GM12878 (cell line): ENCODE results near the gene DGKI. TPM values are rescaled to one million over a fixed set of nuclear protein-coding genes. Genes with fewer than 3 reads are reported as not detected.
A peak's percentile ranks its signal among the peaks of the same experiment; 100 is the strongest.

ENCODE experiments used
- ATAC-seq: fragments of 200-7000 bp; cut with Tn5 transposase; 3 replicates; pipeline ENCODE4 v1.9.1; 2020; ENCODE audit warnings: mild to moderate bottlenecking, moderate library complexity
- BruUV-seq: library from RNA; stranded (reverse); fragments of 400-500 nt; replicated peaks from 2 replicates; lab custom pipeline; 2021; lab: Mats Ljungman, UMichigan
- CTCF ChIA-PET: fragments of 300-600 bp; sonication (Branson Sonifier 250); formaldehyde crosslinking; extraction: SDS; loops from one replicate; lab custom pipeline; 2021; ENCODE audit warnings: inconsistent platforms; lab: Yijun Ruan, JAX
- POLR2A ChIA-PET: fragments of 350-600 bp; formaldehyde crosslinking; extraction: SDS; loops from one replicate; lab custom pipeline; 2021; ENCODE audit warnings: inconsistent platforms; lab: Charles Lee
- RAD21 ChIA-PET: fragments of 300-600 bp; sonication (Branson Sonifier 250); formaldehyde crosslinking; loops from one replicate; lab custom pipeline; 2023; ENCODE audit warnings: antibody characterized with exemption; ENCODE audit not compliant: unreplicated experiment; lab: Charles Lee
- SMC1A ChIA-PET: fragments of 300-600 bp; sonication (Branson Sonifier 250); formaldehyde crosslinking; loops from one replicate; lab custom pipeline; 2023; ENCODE audit not compliant: unreplicated experiment, uncharacterized antibody; lab: Charles Lee
- DNase-seq: peaks from one replicate; pipeline ENCODE4 v3.0.0-alpha.2; 2011; ENCODE audit warnings: low read depth, low spot score
- FAIRE-seq: peaks from 3 replicates; lab custom pipeline; 2011; peaks lifted over from hg19 to GRCh38; lab: Jason Lieb, UNC
- H2AFZ ChIP-seq: 2 replicates; pipeline ENCODE4 v1.6.0; 2011; ENCODE audit warnings: low read depth, low read length, control low read depth; ENCODE audit not compliant: control insufficient read depth
- H3K27ac ChIP-seq: 2 replicates; pipeline ENCODE4 v1.5.1; 2011; ENCODE audit warnings: control low read depth; ENCODE audit not compliant: control insufficient read depth, insufficient read depth
- H3K27me3 ChIP-seq, 2 experiments: replicated peaks in 1 of 2; 2 replicates each; pipeline versions ENCODE4 v1.6.0 to v1.6.1; 2011; ENCODE audit warnings: low read length in 1 of 2; ENCODE audit not compliant: control insufficient read depth in 2 of 2, insufficient read depth in 2 of 2
- H3K36me3 ChIP-seq, 2 experiments: 2 replicates each; pipeline ENCODE4 v1.5.1; 2011; ENCODE audit warnings: low read length in 1 of 2; ENCODE audit not compliant: control insufficient read depth in 2 of 2, insufficient read depth in 2 of 2
- H3K4me1 ChIP-seq: 2 replicates; pipeline ENCODE4 v1.6.1; 2011; ENCODE audit warnings: mild to moderate bottlenecking, low read length, moderate library complexity, mixed read lengths; ENCODE audit not compliant: control insufficient read depth, insufficient read depth
- H3K4me2 ChIP-seq: 2 replicates; pipeline ENCODE4 v1.6.0; 2011; ENCODE audit warnings: control low read depth; ENCODE audit not compliant: control insufficient read depth, insufficient read depth
- H3K4me3 ChIP-seq: fragments of 200-600 bp; sonication (generic); 2 replicates; pipeline ENCODE4 v1.5.1; 2016
- H3K79me2 ChIP-seq: 2 replicates; pipeline ENCODE4 v1.6.0; 2011; ENCODE audit warnings: low read length; ENCODE audit not compliant: control insufficient read depth, insufficient read depth
- H3K9ac ChIP-seq: 2 replicates; pipeline ENCODE4 v1.8.0; 2011; ENCODE audit warnings: low read length, control low read depth, mixed read lengths; ENCODE audit not compliant: control insufficient read depth, insufficient read depth
- H3K9me3 ChIP-seq: replicated peaks from 3 replicates; pipeline ENCODE4 v1.5.1; 2011; ENCODE audit warnings: mild to moderate bottlenecking, low read length; ENCODE audit not compliant: control insufficient read depth, insufficient read depth
- H4K20me1 ChIP-seq: 2 replicates; pipeline ENCODE4 v1.6.0; 2011; ENCODE audit not compliant: control insufficient read depth, insufficient read depth
- GATAD2B ChIP-seq: fragments of 450-650 bp; conservative IDR thresholded peaks from 2 replicates; pipeline ENCODE4 v1.6.1; 2017; ENCODE audit warnings: low read depth, mild to moderate bottlenecking, moderate library complexity
- HDAC6 ChIP-seq: fragments of 200-600 bp; sonication (generic); IDR thresholded peaks from one replicate; pipeline ENCODE4 v1.8.0; 2017; ENCODE audit warnings: antibody characterized with exemption; ENCODE audit not compliant: unreplicated experiment
- JUND ChIP-seq: IDR thresholded peaks from 2 replicates; pipeline ENCODE4 v1.6.1; 2012; ENCODE audit warnings: low read depth, mild to moderate bottlenecking, low read length, improper control_type of control experiment, moderate library complexity
- KAT2A ChIP-seq: conservative IDR thresholded peaks from 2 replicates; pipeline ENCODE4 v1.6.1; 2011; ENCODE audit warnings: low read depth, low read length; ENCODE audit not compliant: control insufficient read depth
- NFYA ChIP-seq: IDR thresholded peaks from 2 replicates; pipeline ENCODE4 v1.6.1; 2011; ENCODE audit warnings: low read depth, mild to moderate bottlenecking, low read length, improper control_type of control experiment, borderline replicate concordance
- RUNX3 ChIP-seq: IDR thresholded peaks from 2 replicates; pipeline ENCODE4 v1.6.1; 2012; ENCODE audit warnings: low read length, inconsistent platforms
- SRF ChIP-seq, 2 experiments: IDR thresholded peaks; 2 replicates each; pipeline ENCODE4 v1.6.1; 2011; ENCODE audit warnings: low read depth in 2 of 2, low read length in 2 of 2, mild to moderate bottlenecking in 1 of 2, moderate library complexity in 1 of 2
- TAF1 ChIP-seq: IDR thresholded peaks from 2 replicates; pipeline ENCODE4 v1.6.1; 2011; ENCODE audit warnings: mild to moderate bottlenecking, low read depth, low read length, borderline replicate concordance
- ZNF384 ChIP-seq: IDR thresholded peaks from 2 replicates; pipeline ENCODE4 v1.6.1; 2012; ENCODE audit warnings: low read depth, mild to moderate bottlenecking, low read length, improper control_type of control experiment, borderline replicate concordance
- WGBS: methylation state at CpG from one replicate; pipeline ENCODE4 v1.1.6; 2016; ENCODE audit warnings: low lambda C conversion rate; ENCODE audit not compliant: insufficient replicate concordance, insufficient coverage; ENCODE audit errors: missing lambda C conversion rate; 5-methylcytosine and 5-hydroxymethylcytosine counted together
- in situ Hi-C: fragments of 300-500 bp; cut with MboI; formaldehyde crosslinking; loops from 9 replicates; pipeline ENCODE4 v1.14.3; 2018; ENCODE audit warnings: mixed read lengths
- intact Hi-C: fragments of 100-400 bp; cut with micrococcal nuclease; formaldehyde crosslinking; loops from one replicate; pipeline ENCODE4 v1.14.2; 2022; ENCODE audit not compliant: unreplicated experiment
- polyA plus RNA-seq, 11 experiments: library from polyadenylated mRNA; depleted of rRNA in 4 of 11; unstranded in 6 of 11; stranded (reverse) in 5 of 11; fragments of >200 nt; fragmentation: Nextera tagmentation in 4 of 11; fragmentation: Illumina TruSeq in 1 of 11; extraction: Ambion mirVana in 4 of 11; extraction: Trizol in 1 of 11; gene quantifications; 1 replicate in 1 of 11; 2 replicates in 10 of 11; pipeline versions ENCODE4 v1.2.1 to v1.2.3, GENCODE V29; 2011 to 2016; ENCODE audit warnings: inconsistent platforms in 2 of 11, missing spikeins in 2 of 11, low read depth in 1 of 11
- total RNA-seq, 4 experiments: library from RNA; depleted of rRNA in 3 of 4; stranded (reverse); fragments of >200 nt in 3 of 4; fragmentation: Illumina TruSeq in 1 of 4; extraction: Trizol in 1 of 4; gene quantifications; 2 replicates each; pipeline versions ENCODE4 v1.2.1 to v1.2.3, GENCODE V29; 2013 to 2021
- TF ChIP-seq, protein P1 (sequence below): fragments of 450-650 bp; IDR thresholded peaks from 2 replicates; pipeline ENCODE4 v1.6.1; 2016; ENCODE audit warnings: mild to moderate bottlenecking, moderate library complexity, borderline replicate concordance
- TF ChIP-seq, protein P2 (sequence below): IDR thresholded peaks from 2 replicates; pipeline ENCODE4 v1.6.1; 2012; ENCODE audit warnings: improper control_type of control experiment, low read depth, low read length; ENCODE audit not compliant: insufficient replicate concordance

DGKI gene
- total and polyA plus RNA-seq, 10 of the 15 experiments (the other 5 are each of a cell fraction or from before 2014, with no cell fraction given) = 10.4 to 37.1 (median 22.1) TPM

DNA sequence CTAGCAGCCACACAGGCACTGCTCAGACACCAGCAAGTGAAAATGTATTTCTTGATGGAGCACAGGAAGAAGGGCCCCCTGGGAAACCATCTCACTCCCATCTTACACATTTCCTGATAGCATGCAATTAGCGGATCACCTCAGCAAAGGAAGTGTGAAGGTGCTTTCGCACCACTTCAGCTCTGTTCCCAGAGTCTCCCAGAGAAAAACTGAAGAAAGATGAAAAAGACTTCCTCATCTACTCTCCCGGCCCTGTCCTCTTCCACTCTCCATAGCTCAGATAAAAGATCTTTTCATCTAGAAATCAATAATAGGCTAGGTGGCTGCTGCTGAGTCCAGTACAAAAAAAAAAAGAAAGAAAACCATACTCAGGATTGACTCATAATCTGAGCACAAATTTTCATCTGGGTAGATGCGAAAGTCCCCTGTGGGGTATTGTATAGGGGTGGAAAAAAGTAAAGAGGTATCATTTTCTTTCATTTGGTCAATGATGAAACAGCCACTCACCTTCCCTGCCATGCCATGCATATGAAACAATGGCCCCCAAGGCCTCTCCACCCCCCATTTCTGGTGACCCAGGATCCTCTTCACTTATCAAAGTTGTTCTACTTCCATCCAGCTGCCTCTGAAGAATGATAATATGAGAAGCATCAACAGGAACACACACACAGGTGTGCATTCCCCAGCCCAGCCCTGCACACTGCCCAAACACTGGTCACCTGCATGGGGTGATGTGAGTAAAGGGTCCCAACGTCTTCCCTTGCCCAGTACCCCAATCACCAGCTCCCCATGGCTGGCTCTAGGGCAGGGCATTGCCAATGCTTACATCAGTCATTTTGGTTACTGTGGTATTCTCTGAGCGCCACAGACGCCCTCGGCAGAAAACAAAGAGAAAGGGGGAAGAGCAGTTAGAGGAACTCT, 48.8 kb upstream of the DGKI start:
- H3K9me3 ChIP-seq = peaks cover 6% of the 10 kb centered on the region; the same call in 2 of the 3 replicates
- ChIA-PET SMC1A (interaction anchor here (0.5 to 5.9 kb wide), 51 partner anchors 9 to 768 kb away, joined by 3 to 148 read pairs (median 4); no protein-coding TSS in a partner anchor), RAD21 (interaction anchor here (0.6 to 7.3 kb wide), 40 partner anchors 11 to 583 kb away, joined by 3 to 71 read pairs (median 4); partner anchors contain the start of gene CREB3L2), POLR2A (interaction anchor here (0.6 to 3.1 kb wide), 16 partner anchors 22 to 242 kb away, joined by 3 to 12 read pairs (median 4); no protein-coding TSS in a partner anchor), CTCF (interaction anchor here (0.7 to 11.5 kb wide), 22 partner anchors 11 to 290 kb away, joined by 3 to 137 read pairs (median 4); partner anchors contain the start of gene CREB3L2)
- no peaks in the 10 kb centered on the region for H4K20me1 ChIP-seq
- WGBS = 3% methylated on average over 8 of the region's 8 CpGs
- ATAC-seq (peak; percentile 84), FAIRE-seq (peak; percentile 84), DNase-seq (peak; percentile 72)
- H3K4me1 ChIP-seq = peaks cover 36% of the 10 kb centered on the region
- peak overlapping the region; percentile 13; the same call in 1 of the 2 replicates for H3K4me3 ChIP-seq
- H3K9ac ChIP-seq = peak overlapping the region; percentile 22; the same call in 1 of the 2 replicates
- H2AFZ ChIP-seq = no peak overlapping the region
- no TSS peak for BruUV-seq
- H3K27me3 ChIP-seq = no peaks in the 10 kb centered on the region
- intact Hi-C loops = loop anchor here (1.0 to 5.0 kb wide), 3 partner anchors 49 to 143 kb away; partner anchors contain the start of gene DGKI
- peak overlapping the region; percentile 83 for H3K4me2 ChIP-seq
- peaks cover 5 to 40% of the 10 kb centered on the region in 2 experiments for H3K36me3 ChIP-seq
- H3K79me2 ChIP-seq = no peaks in the 10 kb centered on the region
- in situ Hi-C loops = loop anchor here (5.0 kb wide), 2 partner anchors 238 to 283 kb away; no protein-coding TSS in a partner anchor
- peak overlapping the region; percentile 91 for H3K27ac ChIP-seq
- no peak for TF ChIP-seq KAT2A
- peak; percentile 86 for TF ChIP-seq JUND
- TF ChIP-seq TAF1 = no peak
- TF ChIP-seq RUNX3 = peak; percentile 89
- peak; percentile 96 for TF ChIP-seq ZNF384
- peak; percentile 68; the same call in 1 of the 2 replicates for TF ChIP-seq GATAD2B
- TF ChIP-seq, protein P1, sequence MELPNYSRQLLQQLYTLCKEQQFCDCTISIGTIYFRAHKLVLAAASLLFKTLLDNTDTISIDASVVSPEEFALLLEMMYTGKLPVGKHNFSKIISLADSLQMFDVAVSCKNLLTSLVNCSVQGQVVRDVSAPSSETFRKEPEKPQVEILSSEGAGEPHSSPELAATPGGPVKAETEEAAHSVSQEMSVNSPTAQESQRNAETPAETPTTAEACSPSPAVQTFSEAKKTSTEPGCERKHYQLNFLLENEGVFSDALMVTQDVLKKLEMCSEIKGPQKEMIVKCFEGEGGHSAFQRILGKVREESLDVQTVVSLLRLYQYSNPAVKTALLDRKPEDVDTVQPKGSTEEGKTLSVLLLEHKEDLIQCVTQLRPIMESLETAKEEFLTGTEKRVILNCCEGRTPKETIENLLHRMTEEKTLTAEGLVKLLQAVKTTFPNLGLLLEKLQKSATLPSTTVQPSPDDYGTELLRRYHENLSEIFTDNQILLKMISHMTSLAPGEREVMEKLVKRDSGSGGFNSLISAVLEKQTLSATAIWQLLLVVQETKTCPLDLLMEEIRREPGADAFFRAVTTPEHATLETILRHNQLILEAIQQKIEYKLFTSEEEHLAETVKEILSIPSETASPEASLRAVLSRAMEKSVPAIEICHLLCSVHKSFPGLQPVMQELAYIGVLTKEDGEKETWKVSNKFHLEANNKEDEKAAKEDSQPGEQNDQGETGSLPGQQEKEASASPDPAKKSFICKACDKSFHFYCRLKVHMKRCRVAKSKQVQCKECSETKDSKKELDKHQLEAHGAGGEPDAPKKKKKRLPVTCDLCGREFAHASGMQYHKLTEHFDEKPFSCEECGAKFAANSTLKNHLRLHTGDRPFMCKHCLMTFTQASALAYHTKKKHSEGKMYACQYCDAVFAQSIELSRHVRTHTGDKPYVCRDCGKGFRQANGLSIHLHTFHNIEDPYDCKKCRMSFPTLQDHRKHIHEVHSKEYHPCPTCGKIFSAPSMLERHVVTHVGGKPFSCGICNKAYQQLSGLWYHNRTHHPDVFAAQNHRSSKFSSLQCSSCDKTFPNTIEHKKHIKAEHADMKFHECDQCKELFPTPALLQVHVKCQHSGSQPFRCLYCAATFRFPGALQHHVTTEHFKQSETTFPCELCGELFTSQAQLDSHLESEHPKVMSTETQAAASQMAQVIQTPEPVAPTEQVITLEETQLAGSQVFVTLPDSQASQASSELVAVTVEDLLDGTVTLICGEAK = no peak
- TF ChIP-seq SRF (IDR thresholded peaks at IDR 0.05; ENCODE audit: low read depth in 2 of 2, low read length in 2 of 2) = no peak
- no peak for TF ChIP-seq HDAC6
- TF ChIP-seq, protein P2, sequence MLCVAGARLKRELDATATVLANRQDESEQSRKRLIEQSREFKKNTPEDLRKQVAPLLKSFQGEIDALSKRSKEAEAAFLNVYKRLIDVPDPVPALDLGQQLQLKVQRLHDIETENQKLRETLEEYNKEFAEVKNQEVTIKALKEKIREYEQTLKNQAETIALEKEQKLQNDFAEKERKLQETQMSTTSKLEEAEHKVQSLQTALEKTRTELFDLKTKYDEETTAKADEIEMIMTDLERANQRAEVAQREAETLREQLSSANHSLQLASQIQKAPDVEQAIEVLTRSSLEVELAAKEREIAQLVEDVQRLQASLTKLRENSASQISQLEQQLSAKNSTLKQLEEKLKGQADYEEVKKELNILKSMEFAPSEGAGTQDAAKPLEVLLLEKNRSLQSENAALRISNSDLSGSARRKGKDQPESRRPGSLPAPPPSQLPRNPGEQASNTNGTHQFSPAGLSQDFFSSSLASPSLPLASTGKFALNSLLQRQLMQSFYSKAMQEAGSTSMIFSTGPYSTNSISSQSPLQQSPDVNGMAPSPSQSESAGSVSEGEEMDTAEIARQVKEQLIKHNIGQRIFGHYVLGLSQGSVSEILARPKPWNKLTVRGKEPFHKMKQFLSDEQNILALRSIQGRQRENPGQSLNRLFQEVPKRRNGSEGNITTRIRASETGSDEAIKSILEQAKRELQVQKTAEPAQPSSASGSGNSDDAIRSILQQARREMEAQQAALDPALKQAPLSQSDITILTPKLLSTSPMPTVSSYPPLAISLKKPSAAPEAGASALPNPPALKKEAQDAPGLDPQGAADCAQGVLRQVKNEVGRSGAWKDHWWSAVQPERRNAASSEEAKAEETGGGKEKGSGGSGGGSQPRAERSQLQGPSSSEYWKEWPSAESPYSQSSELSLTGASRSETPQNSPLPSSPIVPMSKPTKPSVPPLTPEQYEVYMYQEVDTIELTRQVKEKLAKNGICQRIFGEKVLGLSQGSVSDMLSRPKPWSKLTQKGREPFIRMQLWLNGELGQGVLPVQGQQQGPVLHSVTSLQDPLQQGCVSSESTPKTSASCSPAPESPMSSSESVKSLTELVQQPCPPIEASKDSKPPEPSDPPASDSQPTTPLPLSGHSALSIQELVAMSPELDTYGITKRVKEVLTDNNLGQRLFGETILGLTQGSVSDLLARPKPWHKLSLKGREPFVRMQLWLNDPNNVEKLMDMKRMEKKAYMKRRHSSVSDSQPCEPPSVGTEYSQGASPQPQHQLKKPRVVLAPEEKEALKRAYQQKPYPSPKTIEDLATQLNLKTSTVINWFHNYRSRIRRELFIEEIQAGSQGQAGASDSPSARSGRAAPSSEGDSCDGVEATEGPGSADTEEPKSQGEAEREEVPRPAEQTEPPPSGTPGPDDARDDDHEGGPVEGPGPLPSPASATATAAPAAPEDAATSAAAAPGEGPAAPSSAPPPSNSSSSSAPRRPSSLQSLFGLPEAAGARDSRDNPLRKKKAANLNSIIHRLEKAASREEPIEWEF = peak; percentile 84
- TF ChIP-seq NFYA = no peak
